Left lobe of liver (tissue), 2 donors: Measurements from ENCODE around the gene FKBP8. TPM values are rescaled to one million over a fixed set of nuclear protein-coding genes. Genes with fewer than 3 reads are reported as not detected.
"Not testable (repeated sequence)": the region's sequence is repeated elsewhere in the genome, so short reads cannot be mapped to it uniquely, and the experiment has no call there.

Experiments
- ATAC-seq: fragments of 200-7000 bp; cut with Tn5 transposase; one replicate; pipeline ENCODE4 v1.9.1; 2020; ENCODE audit warnings: mild to moderate bottlenecking, moderate library complexity
- DNase-seq: peaks from one replicate; pipeline ENCODE4 v3.0.0-alpha.2; 2020; ENCODE audit warnings: low spot score
- total RNA-seq: library from RNA; stranded (reverse); gene quantifications from one replicate; pipeline ENCODE4 v1.2.1, GENCODE V29; 2021
- donor health status: DM: no; HTN: no; CAD: no; lungs with moderate emphysema.
- donor health status: DM: no; HTN: yes; CAD: no.

Gene FKBP8
- total RNA-seq, 1 donor from 2014 or later, result 116 TPM

DNA sequence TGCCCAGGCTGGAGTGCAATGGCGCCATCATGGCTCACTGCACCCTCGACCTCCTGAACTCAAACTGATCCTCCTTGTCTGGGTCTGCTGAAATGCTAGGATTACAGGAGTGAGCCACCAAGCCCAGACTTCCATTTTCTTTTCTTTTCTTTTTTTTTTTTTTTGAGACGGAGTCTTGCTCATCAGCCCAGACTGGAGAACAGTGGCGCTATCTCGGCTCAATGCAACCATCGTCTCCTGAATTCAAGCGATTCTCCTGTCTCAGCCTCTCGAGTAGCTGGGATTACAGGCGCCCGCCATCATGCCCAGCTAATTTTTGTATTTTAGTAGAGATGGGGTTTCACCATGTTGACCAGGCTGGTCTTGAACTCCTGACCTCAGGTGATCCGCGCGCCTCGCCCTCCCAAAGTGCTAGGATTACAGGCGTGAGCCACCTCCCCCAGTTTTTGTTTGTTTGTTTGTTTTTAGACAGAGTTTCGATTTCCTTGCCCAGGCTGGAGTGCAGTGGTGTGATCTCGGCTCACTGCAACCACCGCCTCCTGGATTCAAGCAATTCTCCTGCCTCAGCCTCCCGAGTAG lies 20.4 kb downstream of the FKBP8 start:
- not testable (repeated sequence) for DNase-seq, ATAC-seq

DNA sequence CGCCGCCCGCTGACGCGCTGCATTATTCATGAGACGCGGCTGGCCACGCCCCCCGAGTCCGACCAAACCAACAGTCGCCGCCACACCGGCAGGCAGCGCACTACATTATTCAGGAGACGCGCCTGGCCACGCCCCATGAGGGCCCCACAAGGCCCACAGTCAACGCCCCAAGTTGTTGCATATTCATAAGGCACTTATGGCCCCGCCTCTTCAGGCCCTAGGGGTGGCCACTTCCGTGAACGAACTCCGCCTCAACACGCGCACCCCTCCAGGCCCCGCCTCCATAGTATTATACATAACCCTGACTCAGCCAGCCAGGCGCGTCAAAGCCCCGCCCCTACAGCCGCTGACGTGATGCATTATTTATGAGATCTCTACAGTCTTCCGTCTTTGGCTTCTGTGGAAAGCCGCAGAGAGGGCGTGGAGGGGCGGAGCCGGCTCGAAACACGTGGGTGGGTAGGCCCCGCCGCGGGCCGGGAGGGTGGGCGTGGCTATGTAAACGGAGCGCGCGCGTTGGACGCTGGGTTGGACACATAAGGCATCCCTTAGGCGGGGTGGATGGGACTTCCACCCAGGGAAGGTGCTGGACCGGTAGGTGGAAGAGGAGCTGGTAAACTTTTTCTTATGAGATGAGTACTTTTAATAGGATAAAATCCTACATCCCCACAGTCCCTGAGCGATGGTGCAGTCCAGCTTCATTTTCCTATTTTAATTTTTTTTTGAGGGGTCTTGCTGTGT lies 21.1 kb downstream of the FKBP8 start:
- peak; percentile 100 for DNase-seq
- ATAC-seq, result peak; percentile 83

DNA sequence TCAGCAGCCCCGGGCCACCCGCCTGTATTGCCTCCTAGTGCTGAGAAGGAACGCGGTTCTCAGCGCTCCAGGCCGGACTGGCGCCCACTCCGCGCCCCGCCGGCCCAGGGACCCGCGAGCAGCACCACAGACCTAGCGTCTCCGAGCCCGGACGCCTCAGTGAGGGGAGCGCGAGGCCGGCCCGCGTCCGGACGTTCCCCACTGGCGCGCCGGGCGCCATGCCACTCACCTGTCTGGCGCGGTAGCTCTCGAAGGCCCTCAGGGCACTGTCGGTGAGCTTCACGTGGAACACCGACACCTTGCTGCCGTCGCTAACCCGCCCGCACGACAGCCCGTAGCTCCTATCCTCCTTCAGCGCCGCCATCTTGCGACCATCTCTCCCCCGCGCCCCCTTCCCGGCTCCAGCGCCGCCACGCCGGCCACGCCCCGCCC lies 21.7 kb downstream of the FKBP8 start, which contains the start of gene ELL:
Gene ELL, minus strand, starts transcription at position 379 of the 432 bp plus-strand sequence. Its CDS starts 15 bp downstream, at position 364.
- ATAC-seq, result peak; percentile 1
- no peak for DNase-seq

DNA sequence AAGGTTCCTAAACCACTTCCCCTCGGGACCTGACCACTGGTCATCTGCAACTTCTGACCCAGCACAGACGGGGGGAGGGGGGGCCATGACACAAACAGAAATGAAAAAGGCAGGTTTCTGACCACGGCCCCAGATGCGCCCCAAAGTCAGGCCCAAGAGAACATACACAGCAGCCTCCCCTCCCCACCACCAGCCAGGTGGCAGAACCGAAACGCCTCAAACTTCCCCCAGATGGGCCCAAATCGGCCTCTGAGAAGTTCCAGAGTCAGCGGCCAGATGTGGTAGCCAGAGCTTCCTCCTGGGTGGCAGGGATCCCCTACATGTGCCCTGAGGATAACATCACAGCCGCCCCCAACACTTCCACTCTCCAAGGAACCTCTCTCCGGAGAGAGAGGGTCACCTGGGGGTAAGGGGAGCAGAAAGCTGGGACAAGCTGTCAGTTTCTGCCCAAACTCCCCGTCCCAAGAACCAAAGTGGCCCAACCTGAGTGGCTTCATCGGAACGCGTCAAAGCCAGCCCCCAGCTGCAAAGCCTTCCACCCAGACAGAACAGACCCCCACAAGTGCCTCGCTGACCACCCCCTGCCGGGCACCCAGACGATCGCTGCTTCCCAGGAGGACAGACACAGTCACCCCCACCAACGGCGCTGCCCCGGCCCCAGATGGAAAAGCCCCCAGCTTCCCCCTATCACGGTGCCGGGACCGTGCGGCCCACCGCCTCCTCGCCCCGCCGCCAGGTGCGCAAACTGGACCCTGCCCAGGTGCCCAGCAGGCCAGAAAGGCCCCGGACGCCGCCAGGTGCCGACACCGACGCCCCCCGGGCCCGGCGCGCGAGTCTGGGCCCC lies 22.3 kb downstream of the FKBP8 start:
- ATAC-seq (no peak), DNase-seq (peak; percentile 62)

DNA sequence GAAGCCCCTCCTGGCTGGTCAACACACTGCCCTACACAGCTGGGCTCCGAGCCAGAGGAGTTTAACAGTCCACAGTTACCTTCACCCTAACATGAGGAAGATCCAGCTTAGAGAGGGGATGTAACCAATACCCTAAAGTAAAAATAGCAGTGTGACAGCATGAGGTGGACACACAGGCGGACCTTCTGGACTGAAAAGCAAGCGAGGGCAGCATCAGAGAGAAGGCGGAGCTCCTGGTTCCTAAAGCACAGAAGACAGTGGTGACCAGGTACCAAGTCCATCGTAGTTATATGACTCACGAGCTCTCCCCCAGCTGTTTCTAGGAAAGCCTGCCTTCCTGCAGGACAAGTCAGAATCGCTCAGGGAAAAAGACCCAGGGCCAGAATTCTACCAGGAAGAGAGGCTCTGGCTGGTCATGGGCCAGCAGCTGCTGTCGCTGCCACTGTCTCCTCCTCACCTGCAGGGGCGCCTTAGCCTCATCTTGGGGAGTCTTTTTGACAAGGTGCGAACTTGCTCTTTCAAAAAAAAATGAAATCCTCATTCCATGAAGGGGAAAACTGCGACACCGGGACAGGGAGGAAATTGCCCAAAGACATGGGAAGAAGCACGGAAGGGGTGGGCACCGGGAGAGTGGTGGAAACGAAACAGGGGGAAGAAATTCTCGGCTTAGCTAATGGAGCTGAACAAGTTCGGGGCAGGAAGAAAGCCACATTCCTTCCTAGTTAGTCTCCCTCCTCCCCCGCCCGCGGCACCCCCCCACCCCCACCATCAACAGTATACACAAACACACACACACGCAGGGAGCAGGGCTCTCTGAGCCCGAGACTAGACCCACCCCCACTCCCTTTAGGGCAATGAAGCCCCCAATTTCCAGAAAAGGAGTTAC lies 23.2 kb downstream of the FKBP8 start:
- peak; percentile 22 for ATAC-seq
- peak; percentile 75 for DNase-seq

DNA sequence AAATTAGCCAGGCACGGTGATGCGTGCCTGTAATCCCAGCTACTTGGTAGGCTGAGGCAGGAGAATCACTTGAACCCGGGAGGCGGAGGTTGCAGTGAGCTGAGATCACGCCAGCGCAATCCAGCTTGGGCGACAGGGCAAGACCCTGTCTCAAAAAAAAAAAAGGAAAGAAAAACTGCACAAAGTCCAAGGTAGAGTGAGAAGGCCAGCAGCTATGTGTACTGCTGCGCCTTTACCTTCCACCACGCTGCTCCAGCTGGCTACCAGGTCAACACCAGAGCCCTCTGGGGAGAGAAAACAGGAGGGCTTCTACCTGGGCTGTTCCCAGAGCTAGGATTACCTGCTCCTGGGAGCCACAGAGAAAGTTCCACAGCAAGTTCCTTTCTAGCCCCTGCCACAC lies 24.7 kb downstream of the FKBP8 start:
- DNase-seq (no peak), ATAC-seq (no peak)

DNA sequence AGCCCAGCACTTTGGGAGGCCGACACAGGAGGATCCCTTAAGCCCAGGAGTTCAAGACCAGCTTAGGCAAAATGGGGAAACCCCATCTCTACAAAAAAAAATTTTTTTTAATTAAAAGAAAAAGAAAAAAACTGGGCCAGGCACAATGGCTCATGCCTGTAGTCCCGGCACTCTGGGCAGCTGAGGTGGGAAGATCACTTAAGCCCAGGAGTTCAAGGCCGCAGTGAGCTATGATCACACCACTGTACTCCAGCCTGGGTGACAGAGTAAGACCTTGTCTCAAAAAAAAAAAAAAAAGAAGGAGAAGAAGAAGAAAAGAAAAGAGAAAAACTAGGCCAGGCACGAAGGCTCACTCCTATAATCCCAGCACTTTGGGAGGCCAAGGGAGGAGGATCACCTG lies 25.8 kb downstream of the FKBP8 start:
- no peak for ATAC-seq
- no peak for DNase-seq

DNA sequence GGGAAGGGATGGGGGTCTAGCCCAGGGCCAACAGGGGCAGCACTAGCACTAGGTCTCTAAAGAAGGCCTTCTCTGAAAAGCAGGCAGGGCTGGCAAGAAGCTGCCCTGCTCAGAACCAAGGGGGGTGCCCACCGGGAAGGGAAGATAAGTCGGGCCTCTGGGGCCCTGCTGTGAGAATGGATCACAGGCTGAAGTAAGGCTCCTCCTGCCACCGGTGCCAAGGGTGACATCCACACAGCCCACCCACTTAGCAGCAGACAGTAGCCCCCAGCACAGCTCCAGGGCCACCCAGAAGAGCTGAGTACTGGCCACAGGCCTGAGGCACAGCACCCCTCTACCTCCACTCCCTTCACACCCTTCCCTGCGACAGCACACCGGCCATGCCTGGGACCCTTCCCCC lies 27.4 kb downstream of the FKBP8 start:
- ATAC-seq, result no peak

DNA sequence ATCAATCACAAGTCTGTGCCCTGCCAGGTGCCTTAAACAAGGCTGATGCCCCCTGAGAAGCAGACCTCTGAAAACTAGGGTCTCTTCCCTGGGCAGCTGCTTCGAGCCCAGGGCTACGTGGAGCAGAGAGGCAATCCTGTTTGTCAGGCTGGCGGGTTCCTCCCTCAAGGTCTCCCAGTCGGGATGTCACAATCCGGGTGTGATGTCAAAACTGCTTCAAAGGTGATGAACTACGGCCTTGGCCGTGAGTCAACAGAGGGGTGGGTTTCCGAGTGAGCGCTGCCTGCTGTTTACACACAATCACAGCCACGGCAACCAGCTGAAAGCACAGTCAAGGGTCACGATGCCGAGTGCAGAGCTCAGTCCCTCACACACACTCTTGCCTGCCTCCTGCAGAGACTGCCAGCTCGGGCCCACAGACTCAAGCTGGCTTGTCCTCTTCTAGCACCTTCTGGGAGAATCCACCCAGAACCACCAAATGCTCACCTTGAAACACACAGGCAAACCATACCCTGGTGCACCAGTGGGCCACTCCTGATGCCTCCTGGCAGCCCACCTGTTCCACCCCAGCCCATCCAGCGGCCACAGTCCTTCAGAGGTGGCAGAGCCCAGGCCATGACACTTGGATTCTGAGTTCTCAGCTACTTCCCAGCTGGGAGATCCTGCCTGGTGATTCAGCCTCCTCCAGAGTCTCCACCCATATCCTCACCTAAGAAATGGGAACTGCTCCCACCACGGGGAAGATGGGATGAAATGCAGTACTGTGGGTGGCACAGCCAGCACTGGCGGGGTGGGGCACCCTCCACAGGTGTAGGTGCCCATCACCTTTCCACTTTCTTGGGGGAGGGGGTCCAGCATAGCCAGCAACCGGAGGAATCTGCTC lies 28.3 kb downstream of the FKBP8 start:
- peak; percentile 88 for ATAC-seq
- DNase-seq, result peak; percentile 99

More for the DNA sequence above, 27.4 kb downstream of the FKBP8 start:
- DNase-seq, result no peak

DNA sequence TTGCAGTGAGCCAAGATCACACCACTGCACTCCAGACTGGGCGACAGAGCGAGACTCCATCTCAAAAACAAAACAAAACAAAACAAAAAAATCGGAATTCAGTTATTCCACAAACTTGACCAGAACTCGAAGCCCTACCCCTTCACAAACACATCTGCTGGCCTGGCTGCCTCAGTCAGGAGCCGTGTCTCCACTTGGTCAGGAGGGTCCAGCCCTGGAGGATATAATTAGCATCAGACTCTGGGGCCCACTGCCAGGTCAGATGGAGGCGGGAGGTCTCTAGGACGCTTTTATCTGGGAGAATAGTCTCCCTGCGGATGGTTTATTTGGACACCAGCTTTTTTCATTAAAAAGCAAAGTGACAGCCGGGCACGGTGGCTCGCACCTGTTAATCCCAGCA lies 29.5 kb downstream of the FKBP8 start:
- no peak for DNase-seq
- ATAC-seq, result no peak

DNA sequence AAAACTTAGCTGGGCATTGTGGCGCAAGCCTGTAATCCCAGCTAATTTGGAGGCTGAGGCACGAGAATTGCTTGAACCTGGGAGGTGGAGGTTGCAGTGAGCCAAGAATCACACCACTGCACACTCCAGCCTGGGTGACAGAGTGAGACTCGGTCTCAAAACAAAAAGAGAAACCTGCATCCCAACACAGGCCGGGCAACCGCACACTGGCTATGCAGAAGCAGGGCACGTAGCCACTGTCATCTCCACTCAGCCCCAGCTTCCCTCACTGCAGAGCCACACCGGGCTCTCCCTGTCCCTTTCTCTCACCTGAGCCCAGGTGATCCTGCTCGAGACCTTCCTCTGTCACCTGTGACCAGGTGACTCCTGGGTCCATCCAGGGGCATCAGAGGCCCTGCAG lies 33.2 kb downstream of the FKBP8 start:
- ATAC-seq (no peak), DNase-seq (no peak)

DNA sequence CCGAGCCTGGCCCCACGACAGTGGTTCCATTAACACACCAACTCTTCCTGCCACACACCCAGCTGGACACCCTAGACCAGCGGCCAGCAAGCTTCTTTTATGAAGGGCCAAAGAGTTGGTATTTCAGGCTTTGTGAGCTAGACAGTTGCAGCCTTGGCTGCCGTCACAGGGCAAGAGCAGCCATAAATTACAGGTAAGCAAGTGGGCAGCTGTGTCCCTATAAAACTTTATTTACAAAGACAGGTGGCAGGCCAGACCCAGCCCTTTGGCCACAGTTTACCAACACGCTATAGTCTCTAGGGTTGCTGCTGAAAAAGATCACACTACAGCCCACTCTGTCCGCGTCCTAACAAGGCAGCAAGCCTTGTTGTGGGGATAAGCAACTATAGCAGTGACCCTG lies 34.8 kb downstream of the FKBP8 start:
- ATAC-seq, result no peak
- DNase-seq, result no peak

DNA sequence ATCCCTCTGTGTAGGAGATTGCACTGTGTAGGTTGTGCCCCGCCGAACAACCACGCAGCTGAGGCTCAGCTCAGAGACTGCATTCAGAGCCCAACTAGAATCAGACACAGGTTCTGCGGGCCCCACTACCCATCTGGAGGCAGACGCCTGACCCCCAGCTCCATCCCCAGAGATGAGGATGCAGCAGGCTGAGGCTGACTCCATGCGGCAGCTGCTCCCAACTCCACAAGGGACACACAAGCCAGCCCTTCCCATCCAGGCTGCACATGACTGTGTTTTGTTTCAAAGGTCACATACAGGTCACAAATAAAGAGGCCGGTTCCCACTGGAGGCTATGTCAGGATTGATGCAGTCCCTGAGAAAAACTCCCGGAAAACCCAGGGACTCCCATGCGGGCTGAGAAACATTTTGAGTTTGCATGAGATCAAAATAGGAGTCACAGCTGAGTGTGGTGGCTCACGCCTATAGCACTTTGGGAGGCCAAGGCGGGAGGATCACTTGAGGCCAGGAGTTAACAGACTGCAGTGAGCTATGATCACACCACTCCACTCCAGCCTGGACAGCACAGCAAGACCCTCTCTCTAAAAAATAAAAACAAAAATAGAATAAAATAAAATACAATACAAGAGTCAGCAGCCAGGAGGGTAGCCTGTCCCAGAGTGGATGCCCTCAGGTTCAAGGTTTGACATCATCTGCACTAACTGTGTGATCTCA lies 35.5 kb downstream of the FKBP8 start:
- ATAC-seq (peak; percentile 56), DNase-seq (peak; percentile 79)

DNA sequence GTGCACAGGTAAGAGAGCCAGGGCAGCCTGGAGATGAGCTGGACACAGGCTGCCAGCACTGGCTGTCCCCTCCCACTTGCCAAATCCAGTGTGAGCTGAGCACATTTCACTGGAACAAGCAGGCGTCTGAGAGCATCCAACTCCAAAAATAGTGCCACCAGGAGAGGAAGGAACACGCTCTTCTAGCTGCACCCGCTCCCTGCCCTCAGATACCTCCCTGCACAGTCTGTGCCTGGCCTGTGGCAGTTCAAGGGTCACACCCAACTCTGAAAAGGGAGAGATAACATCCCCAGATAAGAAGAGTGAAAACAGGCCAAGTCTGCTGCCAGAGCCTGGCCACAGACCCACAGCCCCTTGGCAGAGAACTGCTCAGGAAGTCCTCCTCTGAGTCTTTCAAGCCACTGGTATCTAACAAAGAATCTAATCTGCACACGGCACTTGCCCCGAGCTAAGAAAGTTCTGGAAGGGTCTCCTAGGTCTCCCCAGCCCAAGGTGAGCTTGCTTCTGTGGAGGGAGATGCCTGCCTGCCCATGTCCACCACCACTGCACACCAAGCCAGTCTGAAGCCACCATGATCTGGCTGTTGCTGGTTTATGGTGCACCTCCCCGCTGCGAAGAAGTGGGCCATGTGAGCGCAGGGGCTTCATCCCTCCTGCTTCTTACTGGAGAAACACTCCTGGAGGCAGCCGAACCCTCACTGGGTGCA lies 36.2 kb downstream of the FKBP8 start:
- peak; percentile 89 for DNase-seq
- ATAC-seq, result peak; percentile 58

DNA sequence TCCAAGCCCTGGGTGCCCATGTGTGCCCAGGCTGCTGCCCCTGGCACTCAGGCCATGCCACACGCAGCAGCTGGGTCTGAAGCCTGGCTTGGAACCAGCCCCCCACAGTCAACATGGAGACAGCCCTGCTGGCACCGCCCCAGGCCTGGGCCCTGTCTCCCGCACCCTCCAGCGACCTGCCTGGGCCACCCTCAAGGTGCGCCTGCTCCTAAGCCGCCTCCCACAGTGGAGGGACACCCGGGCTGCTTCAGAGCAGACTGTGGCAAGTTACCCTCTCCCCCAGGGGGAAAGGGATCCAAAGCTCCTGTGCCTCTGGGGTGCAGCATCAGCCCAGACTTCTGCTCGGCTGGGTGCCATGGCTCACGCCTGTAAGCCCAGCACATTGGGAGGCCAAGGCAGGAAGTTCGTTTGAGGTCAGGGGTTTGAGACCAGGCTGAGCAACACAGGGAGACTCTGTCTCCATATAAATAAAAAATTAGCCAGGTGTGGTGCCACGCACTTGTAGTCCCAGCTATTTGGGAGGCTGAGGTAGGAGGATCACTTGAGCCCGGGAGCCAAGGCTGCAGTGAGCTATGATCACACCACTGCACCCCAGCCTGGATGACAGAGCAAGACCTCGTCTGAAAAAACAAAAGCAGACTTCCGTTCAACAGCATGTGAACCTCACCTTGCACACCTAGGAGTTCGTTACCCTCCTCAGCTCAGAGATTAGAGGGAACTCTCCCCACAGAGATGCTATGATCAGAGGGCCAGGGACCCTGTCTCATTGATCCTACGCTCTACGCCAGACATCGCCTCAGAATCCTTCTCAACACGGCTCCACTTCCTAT lies 37.1 kb downstream of the FKBP8 start:
- ATAC-seq, result no peak
- DNase-seq, result no peak

DNA sequence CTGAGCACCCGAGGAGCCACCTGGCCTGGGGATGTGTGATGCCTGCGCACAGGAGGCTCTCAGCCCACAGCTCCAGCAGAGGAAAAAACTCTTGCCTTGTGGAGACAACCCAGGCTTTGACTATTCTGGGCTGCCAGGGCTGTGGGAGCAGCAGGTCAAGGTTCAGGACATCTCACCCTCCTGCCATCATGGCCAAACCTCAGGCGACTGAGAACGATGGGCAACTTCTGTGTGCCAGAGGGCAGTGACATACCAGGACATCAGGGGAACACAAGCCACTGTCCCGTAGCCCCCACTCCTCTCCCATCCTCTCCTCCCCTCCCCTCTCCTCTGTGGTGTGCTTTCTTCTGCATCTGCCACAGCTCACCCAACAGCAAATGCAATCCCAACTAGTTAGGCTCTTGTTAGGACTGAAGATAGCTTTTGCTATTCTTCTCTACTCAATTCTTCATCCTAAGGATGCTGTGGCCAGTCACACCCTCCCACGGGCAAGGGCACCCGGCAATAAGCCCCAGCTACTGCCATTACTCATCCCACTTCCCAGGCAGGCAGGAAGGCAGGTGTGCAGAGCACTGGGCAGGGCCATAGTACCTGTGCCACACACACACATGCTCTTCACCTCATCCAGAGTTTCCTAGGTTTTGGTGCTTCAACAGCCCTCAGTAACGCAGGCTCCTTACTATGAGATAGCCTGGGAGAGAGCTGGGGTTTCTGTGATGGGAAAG lies 38.3 kb downstream of the FKBP8 start:
- peak; percentile 71 for DNase-seq
- ATAC-seq, result peak; percentile 13
